Measurements from ENCODE around the gene PRCC. TPM values are rescaled to one million over a fixed set of nuclear protein-coding genes. Genes with fewer than 3 reads are reported as not detected.

The PRCC gene
- total and polyA plus RNA-seq, 2 of the 8 experiments (the other 6 are each of a cell fraction or from before 2014, with no cell fraction given) = 95.2 to 115 TPM

DNA sequence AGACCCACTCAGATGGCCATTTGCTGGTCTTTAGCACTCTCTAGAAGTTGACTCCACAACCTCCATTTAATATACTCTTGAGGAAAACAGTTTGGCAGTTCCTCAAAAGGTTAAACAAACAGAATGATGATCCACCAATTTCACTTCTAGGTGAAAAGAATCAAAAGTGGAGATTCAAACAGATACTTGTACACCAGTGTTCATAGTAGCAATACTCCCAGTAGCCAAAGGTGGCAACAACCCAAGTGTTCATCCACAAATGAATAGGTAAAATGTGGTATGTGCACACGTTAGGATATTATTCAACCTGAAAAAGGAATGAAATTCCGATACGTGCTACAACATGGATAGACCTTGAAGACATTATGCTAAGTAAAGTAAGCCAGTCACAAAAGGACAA is 6.3 kb downstream of the PRCC start (continued):
- TF ChIP-seq SP2 (IDR thresholded peaks at IDR 0.05; ENCODE audit: low read length) (no peak), NRF1 (IDR thresholded peaks at IDR 0.05; ENCODE audit: low read depth, low read length) (no peak), MAFK (IDR thresholded peaks at IDR 0.05; ENCODE audit: low read depth, low read length) (no peak)
- TF ChIP-seq, protein P1, sequence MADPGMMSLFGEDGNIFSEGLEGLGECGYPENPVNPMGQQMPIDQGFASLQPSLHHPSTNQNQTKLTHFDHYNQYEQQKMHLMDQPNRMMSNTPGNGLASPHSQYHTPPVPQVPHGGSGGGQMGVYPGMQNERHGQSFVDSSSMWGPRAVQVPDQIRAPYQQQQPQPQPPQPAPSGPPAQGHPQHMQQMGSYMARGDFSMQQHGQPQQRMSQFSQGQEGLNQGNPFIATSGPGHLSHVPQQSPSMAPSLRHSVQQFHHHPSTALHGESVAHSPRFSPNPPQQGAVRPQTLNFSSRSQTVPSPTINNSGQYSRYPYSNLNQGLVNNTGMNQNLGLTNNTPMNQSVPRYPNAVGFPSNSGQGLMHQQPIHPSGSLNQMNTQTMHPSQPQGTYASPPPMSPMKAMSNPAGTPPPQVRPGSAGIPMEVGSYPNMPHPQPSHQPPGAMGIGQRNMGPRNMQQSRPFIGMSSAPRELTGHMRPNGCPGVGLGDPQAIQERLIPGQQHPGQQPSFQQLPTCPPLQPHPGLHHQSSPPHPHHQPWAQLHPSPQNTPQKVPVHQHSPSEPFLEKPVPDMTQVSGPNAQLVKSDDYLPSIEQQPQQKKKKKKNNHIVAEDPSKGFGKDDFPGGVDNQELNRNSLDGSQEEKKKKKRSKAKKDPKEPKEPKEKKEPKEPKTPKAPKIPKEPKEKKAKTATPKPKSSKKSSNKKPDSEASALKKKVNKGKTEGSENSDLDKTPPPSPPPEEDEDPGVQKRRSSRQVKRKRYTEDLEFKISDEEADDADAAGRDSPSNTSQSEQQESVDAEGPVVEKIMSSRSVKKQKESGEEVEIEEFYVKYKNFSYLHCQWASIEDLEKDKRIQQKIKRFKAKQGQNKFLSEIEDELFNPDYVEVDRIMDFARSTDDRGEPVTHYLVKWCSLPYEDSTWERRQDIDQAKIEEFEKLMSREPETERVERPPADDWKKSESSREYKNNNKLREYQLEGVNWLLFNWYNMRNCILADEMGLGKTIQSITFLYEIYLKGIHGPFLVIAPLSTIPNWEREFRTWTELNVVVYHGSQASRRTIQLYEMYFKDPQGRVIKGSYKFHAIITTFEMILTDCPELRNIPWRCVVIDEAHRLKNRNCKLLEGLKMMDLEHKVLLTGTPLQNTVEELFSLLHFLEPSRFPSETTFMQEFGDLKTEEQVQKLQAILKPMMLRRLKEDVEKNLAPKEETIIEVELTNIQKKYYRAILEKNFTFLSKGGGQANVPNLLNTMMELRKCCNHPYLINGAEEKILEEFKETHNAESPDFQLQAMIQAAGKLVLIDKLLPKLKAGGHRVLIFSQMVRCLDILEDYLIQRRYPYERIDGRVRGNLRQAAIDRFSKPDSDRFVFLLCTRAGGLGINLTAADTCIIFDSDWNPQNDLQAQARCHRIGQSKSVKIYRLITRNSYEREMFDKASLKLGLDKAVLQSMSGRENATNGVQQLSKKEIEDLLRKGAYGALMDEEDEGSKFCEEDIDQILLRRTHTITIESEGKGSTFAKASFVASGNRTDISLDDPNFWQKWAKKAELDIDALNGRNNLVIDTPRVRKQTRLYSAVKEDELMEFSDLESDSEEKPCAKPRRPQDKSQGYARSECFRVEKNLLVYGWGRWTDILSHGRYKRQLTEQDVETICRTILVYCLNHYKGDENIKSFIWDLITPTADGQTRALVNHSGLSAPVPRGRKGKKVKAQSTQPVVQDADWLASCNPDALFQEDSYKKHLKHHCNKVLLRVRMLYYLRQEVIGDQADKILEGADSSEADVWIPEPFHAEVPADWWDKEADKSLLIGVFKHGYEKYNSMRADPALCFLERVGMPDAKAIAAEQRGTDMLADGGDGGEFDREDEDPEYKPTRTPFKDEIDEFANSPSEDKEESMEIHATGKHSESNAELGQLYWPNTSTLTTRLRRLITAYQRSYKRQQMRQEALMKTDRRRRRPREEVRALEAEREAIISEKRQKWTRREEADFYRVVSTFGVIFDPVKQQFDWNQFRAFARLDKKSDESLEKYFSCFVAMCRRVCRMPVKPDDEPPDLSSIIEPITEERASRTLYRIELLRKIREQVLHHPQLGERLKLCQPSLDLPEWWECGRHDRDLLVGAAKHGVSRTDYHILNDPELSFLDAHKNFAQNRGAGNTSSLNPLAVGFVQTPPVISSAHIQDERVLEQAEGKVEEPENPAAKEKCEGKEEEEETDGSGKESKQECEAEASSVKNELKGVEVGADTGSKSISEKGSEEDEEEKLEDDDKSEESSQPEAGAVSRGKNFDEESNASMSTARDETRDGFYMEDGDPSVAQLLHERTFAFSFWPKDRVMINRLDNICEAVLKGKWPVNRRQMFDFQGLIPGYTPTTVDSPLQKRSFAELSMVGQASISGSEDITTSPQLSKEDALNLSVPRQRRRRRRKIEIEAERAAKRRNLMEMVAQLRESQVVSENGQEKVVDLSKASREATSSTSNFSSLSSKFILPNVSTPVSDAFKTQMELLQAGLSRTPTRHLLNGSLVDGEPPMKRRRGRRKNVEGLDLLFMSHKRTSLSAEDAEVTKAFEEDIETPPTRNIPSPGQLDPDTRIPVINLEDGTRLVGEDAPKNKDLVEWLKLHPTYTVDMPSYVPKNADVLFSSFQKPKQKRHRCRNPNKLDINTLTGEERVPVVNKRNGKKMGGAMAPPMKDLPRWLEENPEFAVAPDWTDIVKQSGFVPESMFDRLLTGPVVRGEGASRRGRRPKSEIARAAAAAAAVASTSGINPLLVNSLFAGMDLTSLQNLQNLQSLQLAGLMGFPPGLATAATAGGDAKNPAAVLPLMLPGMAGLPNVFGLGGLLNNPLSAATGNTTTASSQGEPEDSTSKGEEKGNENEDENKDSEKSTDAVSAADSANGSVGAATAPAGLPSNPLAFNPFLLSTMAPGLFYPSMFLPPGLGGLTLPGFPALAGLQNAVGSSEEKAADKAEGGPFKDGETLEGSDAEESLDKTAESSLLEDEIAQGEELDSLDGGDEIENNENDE (IDR thresholded peaks at IDR 0.05; ENCODE audit: insufficient replicate concordance, low read length) = no peak
- TF ChIP-seq, protein P2, sequence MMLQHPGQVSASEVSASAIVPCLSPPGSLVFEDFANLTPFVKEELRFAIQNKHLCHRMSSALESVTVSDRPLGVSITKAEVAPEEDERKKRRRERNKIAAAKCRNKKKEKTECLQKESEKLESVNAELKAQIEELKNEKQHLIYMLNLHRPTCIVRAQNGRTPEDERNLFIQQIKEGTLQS (IDR thresholded peaks at IDR 0.05; ENCODE audit: insufficient read depth, low read depth, low read length) = no peak
